ENCODE results near the gene MNAT1. TPM values are rescaled to one million over a fixed set of nuclear protein-coding genes. Genes with fewer than 3 reads are reported as not detected.

Gene MNAT1
- total RNA-seq, 1 donor from 2014 or later, result 42.4 TPM

DNA sequence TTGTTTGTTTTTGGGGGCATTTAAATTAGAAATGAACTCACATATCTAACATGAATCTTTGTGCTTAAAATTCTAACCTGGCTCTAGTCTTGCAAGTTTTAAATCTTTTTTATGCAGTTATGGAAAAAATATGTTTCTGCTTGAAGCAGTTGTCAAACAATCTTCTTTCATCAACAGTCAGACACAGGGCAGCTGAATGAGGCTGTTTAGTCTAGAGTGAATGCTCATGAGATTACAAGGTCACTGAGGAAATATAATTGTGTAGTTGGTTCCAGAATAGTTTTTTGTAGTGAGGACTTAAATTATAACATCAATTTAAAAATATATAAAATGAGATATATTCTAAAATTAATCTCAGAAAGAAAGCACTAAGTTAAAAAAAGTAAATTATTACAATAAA lies 169.8 kb downstream of the MNAT1 start:
- Mint-ChIP-seq H3K27ac (ENCODE audit: unreplicated experiment) (no peak overlapping the region), H3K4me1 (ENCODE audit: low read depth) (peaks cover 24% of the 10 kb centered on the region), H3K4me3 (ENCODE audit: unreplicated experiment) (no peak overlapping the region), H3K9me3 (ENCODE audit: low read depth) (no peaks in the 10 kb centered on the region), H3K36me3 (ENCODE audit: low read depth) (peaks cover 2% of the 10 kb centered on the region), H3K27me3 (ENCODE audit: low read depth) (no peaks in the 10 kb centered on the region)
- TF ChIP-seq, protein P1, sequence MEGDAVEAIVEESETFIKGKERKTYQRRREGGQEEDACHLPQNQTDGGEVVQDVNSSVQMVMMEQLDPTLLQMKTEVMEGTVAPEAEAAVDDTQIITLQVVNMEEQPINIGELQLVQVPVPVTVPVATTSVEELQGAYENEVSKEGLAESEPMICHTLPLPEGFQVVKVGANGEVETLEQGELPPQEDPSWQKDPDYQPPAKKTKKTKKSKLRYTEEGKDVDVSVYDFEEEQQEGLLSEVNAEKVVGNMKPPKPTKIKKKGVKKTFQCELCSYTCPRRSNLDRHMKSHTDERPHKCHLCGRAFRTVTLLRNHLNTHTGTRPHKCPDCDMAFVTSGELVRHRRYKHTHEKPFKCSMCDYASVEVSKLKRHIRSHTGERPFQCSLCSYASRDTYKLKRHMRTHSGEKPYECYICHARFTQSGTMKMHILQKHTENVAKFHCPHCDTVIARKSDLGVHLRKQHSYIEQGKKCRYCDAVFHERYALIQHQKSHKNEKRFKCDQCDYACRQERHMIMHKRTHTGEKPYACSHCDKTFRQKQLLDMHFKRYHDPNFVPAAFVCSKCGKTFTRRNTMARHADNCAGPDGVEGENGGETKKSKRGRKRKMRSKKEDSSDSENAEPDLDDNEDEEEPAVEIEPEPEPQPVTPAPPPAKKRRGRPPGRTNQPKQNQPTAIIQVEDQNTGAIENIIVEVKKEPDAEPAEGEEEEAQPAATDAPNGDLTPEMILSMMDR (IDR thresholded peaks at IDR 0.05), result no peak
- DNase-seq (ENCODE audit: low spot score), result no peak

DNA sequence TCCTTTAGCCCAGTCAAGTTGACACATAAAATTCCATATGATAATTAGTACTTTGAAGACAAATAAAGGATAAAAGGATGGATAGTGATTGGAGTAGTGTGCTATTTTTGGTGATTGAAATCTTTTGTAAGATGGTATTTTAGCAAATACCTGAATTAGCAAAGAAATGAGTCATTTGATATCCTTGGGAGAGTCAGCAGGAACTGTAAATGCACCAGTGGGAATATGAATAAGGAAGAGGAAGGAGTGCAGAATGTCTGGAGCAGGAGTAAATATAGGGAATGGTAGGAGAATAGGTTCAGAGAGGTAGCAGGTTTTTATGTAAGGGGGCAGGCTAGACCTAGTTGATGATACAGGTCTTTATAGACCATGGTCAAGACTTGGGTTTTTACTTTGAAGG lies 171.4 kb downstream of the MNAT1 start:
- no peaks in the 10 kb centered on the region for H3K9me3 Mint-ChIP-seq (ENCODE audit: low read depth)
- no peak for DNase-seq (ENCODE audit: low spot score)
- TF ChIP-seq, protein P1 (IDR thresholded peaks at IDR 0.05), result no peak
- peak overlapping the region; percentile 71 for H3K27ac Mint-ChIP-seq (ENCODE audit: unreplicated experiment)
- peaks cover 2% of the 10 kb centered on the region for H3K36me3 Mint-ChIP-seq (ENCODE audit: low read depth)
- H3K27me3 Mint-ChIP-seq (ENCODE audit: low read depth), result no peaks in the 10 kb centered on the region
- H3K4me1 Mint-ChIP-seq (ENCODE audit: low read depth), result peaks cover 24% of the 10 kb centered on the region
- H3K4me3 Mint-ChIP-seq (ENCODE audit: unreplicated experiment), result no peak overlapping the region

DNA sequence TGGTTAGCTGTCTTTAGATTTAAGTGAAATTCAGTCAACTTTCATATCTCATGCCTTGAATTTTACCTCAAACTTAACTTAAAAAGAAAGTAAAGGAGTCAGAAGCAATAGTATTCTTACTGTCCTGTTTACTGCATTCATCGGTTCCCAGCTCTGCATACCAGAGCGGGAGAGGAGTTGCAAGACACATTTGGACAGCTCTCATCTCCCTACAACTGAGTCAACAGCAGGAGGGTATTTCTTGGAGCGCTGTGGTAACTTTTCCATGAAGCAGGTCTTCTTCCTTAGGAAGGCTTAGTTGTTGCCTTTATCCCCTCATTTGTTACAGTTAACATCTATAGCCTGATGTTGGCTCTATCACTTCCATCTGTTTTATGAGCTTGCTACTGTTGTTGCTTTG lies 181.2 kb downstream of the MNAT1 start:
- TF ChIP-seq, protein P1 (IDR thresholded peaks at IDR 0.05), result no peak
- Mint-ChIP-seq H3K27ac (ENCODE audit: unreplicated experiment) (no peak overlapping the region), H3K4me3 (ENCODE audit: unreplicated experiment) (no peak overlapping the region), H3K27me3 (ENCODE audit: low read depth) (no peaks in the 10 kb centered on the region), H3K36me3 (ENCODE audit: low read depth) (peaks cover 3% of the 10 kb centered on the region), H3K9me3 (ENCODE audit: low read depth) (peaks cover 6% of the 10 kb centered on the region), H3K4me1 (ENCODE audit: low read depth) (peaks cover 7% of the 10 kb centered on the region)
- no peak for DNase-seq (ENCODE audit: low spot score)

DNA sequence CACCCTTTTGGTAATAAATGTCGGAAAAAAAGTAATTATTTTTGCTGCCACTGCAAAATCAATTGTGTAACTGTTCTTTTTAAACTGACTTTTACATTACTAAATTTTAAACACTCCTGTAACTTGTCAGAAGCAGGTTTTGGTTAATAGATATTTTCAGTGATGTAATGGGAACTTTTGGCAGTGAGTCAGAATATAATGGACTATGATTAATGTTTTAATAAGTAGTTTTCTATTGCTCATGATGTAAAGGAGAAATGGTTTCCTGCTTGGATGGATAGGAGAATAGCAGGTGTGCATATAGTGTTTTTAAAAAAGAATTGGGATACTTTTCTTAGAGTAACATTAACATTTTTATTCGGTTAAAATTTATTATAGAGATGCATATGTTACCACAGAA lies 187.5 kb downstream of the MNAT1 start:
- Mint-ChIP-seq H3K9me3 (ENCODE audit: low read depth) (no peaks in the 10 kb centered on the region), H3K27ac (ENCODE audit: unreplicated experiment) (no peak overlapping the region), H3K27me3 (ENCODE audit: low read depth) (no peaks in the 10 kb centered on the region), H3K4me1 (ENCODE audit: low read depth) (peaks cover 21% of the 10 kb centered on the region), H3K36me3 (ENCODE audit: low read depth) (peaks cover 2% of the 10 kb centered on the region), H3K4me3 (ENCODE audit: unreplicated experiment) (no peak overlapping the region)
- TF ChIP-seq, protein P1 (IDR thresholded peaks at IDR 0.05), result no peak
- no peak for DNase-seq (ENCODE audit: low spot score)

DNA sequence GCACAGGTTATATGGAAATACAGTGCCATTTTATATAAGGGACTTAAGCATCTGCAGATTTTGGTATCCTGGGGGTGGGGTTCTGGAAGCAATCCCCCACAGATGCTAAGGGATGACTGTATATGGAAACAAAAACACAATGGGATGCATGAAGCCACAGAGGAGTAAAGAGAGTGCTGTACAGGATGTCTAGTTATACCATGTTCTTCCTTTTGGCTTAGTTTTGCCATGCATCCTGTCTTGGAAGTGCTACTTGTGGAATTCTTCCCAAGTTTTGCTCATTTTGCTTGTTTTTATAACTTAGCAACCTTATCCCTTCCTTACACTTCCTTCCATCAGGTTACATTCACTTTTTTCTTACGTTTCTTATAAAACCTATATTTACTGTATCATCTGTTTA lies 190.7 kb downstream of the MNAT1 start:
- Mint-ChIP-seq H3K36me3 (ENCODE audit: low read depth) (no peaks in the 10 kb centered on the region), H3K4me1 (ENCODE audit: low read depth) (peaks cover 21% of the 10 kb centered on the region), H3K27me3 (ENCODE audit: low read depth) (no peaks in the 10 kb centered on the region), H3K4me3 (ENCODE audit: unreplicated experiment) (no peak overlapping the region), H3K27ac (ENCODE audit: unreplicated experiment) (no peak overlapping the region), H3K9me3 (ENCODE audit: low read depth) (peaks cover 5% of the 10 kb centered on the region)
- no peak for DNase-seq (ENCODE audit: low spot score)
- TF ChIP-seq, protein P1 (IDR thresholded peaks at IDR 0.05), result no peak
